ENCODE measurements around the gene SLC66A1.

SLC66A1 gene

GRCh38 chr1:19325958-19326747 is 14.0 kb downstream of the SLC66A1 start:
- DNase-seq: no peak

DNA sequence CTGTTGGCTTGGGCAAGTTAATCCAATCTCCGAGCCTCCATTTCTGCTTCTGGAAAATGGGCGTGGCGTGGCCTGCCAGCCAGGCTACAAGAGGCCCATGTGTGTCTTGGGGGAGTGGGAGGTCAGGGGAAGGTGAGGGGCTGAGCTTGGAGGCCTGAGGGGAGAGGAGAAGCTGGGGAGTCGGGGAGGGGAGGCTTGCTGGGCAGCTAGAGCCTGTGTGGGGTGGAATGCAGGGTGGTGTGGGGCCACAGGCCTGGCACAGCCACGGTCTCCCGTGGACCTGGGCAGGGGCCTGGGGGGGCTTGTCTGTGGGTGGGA is 14.6 kb downstream of the SLC66A1 start:
- no peak for DNase-seq

- DNase-seq: no peak
Observed at GRCh38 chr1:19327301-19327700, 15.2 kb downstream of the SLC66A1 start.

- no peak for DNase-seq
Observed at GRCh38 chr1:19327736-19328135, 15.6 kb downstream of the SLC66A1 start.

- no peak for DNase-seq
Observed at GRCh38 chr1:19328486-19328885, 16.4 kb downstream of the SLC66A1 start.

DNA sequence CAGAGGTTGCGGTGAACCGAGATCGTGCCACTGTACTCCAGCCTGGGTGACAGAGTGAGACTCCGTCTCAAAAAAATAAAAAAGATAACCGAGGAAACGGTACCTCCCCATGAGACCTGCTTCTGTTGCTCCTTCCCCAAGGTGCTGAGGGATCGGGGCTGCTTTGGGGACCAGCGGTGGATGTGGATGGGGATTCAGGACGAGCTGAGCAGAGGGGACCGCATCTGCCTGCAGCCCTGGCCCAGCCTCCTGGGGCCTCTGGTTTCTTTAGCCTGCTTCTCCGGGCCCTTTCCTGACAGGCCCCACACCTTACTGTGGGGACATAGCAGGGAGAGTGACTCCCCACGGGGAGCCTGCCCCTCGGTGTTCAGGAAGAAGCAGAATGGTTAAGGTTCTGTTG is 17.1 kb downstream of the SLC66A1 start:
- DNase-seq: no peak

DNA sequence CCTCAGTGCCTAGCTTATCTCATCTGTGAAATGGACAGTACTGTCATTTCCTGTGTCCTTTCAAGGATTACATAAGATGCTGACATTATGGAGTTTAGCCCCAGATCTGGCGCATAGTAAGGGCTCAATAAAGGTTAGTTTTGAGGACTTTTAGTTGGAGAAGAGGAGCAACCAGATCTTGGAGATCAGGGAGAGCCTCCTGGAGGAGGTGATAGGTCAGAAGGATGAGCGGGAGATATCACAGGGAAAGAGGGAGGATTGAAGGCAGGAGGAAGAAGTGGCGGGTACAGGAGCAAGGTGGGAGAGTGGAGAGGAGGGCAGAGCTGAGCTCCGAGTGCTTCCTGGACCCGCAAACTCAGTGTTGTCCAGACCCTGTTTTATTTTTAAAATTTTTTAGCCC is 17.5 kb downstream of the SLC66A1 start:
- no peak for DNase-seq

- DNase-seq: no peak
Observed at GRCh38 chr1:19330449-19331135, 18.5 kb downstream of the SLC66A1 start.

DNA sequence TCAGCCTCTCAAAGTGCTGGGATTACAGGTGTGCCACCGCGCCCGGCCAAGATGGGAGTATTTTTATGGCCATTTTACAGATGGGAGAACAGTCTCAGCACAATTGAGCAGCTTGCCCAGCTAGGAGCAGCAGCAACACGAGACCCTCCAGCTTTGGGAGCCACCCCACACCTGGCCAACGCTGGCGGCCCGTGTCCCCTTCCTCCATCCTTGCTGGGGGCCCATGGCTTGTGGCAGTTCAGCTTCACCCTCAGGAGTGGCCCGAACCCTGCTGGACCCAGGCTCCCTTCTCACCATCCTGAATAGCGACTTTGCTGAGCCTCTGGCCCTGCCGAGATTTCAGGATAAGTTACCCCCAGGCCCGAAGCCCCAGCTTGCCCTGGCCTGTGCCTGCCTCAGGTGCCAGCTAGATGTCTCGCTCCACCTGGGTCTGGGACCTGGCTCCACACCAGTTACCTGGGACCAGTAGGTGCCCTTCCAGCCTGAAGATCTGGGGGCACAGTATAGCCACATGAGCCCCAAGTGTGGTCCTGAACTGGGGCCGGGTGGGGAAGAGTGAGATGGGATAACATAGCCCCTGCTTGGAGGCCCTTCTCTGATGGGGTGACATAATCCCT is 19.2 kb downstream of the SLC66A1 start:
- DNase-seq: no peak

DNA sequence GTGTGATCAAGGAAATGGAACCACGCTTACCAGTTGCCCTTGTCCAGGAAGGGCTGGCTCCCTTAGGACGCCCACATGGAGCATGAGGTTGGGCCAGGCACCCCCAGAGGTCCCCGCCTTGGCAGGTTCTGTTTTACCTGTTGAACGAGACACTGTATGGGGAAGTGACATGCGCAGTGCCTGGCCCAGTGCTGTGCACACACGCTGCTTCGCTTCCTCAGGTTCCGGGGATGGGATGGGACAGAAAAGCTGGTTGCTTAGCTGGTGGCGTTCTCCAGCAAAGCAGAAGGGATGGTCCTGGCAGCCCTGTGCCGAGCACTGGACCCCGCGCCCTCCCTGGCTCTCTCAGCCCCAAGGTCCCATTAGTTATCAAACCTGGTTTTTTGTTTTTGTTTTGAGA is 20.7 kb downstream of the SLC66A1 start:
- no peak for DNase-seq

GRCh38 chr1:19333587-19334354 is 21.6 kb downstream of the SLC66A1 start:
- no peak for DNase-seq

DNA sequence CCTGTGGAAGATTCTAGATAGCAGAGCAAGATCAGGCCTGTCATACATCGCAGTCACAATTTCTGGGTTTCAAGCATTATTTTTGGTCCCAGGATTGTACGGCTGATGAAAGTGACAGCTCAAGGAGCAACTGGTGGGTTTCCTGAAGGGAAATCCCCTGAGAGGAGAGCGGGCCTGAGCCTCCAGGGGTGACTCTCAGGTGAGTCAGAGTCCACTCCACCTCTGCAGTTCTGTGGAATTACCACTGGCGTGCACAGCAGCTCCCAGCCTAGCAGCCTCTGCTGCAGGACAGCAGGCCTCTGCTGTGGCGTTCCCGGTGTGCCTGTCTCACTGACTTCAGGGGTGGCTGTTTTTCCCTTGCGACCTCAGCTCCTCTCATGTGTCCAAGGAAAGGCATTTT is 24.4 kb downstream of the SLC66A1 start:
- no peak for DNase-seq

DNA sequence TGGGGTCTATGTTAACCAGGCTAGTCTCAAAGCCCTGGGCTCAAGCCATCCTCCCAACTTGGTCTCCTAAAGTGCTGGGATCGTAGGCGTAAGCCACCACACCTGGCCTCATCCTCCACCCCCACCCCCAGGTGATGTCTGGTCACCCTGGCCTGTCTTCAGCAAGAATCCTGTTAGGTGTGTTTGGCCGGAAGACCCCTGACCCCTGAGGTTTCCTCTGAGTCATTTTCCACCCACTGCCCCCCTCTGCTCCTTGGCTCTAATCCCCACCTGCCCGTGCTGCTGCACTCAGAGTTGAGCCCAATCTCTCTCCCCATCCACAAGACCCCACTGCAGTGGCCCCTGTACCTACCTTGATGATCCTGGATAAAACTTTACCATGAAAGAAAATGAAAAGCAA is 25.2 kb downstream of the SLC66A1 start:
- DNase-seq: no peak

GRCh38 chr1:19338323-19338762 is 26.2 kb downstream of the SLC66A1 start:
- peak; percentile 39 for DNase-seq

DNA sequence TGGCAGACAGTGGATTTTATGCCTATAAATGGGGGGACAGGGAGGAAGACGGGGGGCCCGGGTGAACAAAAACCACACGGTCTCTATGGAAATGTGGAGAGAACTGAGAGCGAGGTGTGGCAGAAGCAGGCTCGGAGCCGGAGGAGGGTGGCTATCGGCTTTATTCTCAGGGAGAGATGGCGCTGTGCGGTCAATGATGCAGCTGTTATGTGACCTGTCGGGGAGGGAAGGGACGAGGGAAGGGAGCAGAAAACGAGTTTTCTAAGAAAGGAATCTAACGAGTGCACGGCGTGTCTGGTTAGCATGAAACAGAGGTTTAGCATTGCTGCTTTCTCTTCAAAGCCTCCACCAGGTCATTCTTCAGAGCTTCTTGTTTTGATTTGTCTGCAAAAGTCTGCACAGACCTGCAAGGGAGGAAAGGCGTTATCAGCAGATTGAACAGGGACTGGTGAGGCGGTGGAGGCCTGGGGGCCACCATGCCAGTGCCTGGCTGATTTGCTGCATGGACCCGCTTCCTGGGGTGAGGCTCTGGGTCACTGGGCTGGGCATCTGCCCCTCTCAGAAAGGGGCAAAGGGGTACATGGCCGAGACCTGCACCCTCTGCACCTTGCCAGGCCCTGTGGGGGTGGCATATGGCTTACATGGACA is 27.2 kb downstream of the SLC66A1 start:
- DNase-seq: no peak

DNA sequence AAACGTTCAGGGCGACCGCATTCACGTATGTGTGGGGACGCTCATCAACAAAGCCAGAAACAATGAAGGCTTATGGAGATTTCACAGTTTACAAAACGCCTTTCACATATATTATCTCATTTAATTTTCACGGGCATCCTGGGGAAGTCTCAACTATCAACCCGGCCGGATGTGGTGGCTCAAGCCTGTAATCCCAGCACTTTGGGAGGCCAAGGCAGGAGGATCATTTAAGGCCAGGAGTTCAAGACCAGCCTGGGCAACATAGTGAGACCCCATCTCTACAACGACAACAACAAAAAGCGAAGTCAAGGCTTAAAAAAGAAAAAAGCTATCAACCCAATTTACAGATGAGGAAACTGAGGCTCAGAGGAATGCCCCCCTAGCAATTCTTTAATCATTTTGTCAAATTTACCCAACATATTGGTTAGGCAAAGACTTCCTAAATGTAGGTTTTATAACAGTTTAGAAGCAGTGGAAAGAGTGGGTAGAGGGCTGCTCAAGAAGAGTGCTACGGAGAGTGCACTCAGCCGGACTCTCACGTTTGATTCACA is 28.3 kb downstream of the SLC66A1 start:
- DNase-seq: no peak

DNA sequence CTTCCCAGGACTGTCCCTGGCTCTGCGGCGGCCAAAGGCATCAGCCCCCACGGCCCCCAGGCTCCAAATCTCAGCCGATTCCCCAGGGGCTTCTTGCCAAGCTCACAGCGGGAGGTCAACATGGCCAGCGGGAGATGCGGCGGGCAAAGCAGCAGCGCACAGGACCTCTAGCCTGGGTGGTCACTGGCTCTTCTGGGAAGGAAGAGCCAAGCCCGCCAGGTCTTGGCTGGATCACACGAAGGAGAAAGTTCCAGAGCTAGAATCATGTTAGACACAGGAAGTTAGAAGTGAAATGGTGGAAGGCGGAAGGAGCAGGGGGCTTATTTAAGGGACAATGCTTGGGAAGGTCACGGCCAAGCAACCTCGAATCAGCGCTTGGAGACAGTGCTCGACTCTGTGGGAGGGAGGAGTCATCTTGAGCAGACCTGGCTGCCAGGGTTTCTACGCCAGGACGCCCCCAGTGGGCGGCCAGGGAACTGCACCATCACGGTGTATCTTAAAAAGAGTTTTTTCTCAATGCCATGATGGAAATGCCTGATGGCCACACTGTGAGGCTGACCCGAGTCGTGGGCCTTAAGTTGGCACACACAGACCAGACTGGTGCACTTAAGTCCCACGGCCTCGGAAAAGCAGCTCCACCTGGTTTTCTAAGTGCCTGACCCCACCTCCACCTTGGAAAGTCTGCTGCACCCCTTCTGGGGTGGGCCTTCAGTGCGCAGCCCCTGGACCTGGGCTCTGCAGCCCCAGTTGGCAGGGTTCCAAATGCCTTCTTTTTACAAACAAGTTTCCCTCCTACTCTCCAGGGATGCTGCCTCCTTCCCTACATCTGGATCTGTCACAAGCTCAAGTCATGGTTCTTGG is 29.3 kb downstream of the SLC66A1 start:
- peak; percentile 56 for DNase-seq

DNA sequence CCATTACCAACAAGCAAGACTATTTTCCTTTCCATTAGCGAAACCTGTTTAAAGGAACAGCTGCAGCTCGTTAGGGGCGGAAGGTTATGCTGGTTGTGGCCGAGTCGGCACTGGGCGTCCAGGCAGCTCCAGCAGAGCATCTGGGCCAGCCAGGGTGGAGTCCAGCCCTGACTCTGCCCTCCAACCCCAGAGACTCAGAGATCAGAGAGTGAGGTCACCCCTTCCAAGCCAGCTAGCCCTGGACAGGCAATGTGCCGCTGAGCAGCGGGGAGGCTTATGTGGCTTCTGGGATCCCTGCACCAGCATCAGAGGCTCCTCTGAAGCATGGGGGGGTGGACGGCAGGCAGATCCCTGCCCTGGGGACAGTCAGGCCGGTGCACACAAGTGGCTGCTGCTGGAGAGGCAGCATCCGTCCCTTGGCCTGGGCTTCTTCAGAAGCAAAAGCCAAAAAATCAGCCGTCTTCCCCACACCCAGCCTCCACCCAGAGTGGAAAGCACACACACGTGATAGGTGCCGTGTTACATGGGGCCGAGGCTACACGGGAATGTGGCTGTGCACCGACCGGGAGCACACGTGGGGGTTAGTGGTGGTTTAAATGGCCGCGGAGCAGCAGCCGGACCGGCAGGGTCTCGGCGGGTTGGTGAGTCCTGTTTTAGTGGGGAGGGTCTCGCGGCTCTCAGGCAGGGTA is 30.1 kb downstream of the SLC66A1 start:
- no peak for DNase-seq

- no peak for DNase-seq
Observed at GRCh38 chr1:19342894-19343616, 30.9 kb downstream of the SLC66A1 start.
